CD14-positive monocyte (primary cell): Measurements from ENCODE around the gene CITED1. TPM values are rescaled to one million over a fixed set of nuclear protein-coding genes. Genes with fewer than 3 reads are reported as not detected.

ENCODE experiments used
- DNase-seq, 3 donors: peaks; one replicate each; pipeline ENCODE4 v3.0.0-alpha.2; 2011 to 2022
- H2AFZ ChIP-seq: 2 replicates; pipeline ENCODE4 v1.6.0; 2012; ENCODE audit warnings: mild to moderate bottlenecking, low read depth, low read length, inconsistent platforms; ENCODE audit not compliant: insufficient read depth, poor library complexity, severe bottlenecking
- H3K27ac ChIP-seq, 2 donors: 1 replicate in 1 of 2; 2 replicates in 1 of 2; pipeline ENCODE4 v1.5.1; 2012 to 2013; ENCODE audit warnings: low read length in 2 of 2, control low read depth in 1 of 2, inconsistent platforms in 1 of 2, low read depth in 1 of 2, mild to moderate bottlenecking in 1 of 2
- H3K27me3 ChIP-seq, 2 donors: one replicate each; pipeline versions ENCODE4 v1.6.0 to v1.6.1; 2011 to 2013; ENCODE audit warnings: low read length in 2 of 2; ENCODE audit not compliant: control insufficient read depth in 2 of 2, insufficient read depth in 2 of 2
- H3K36me3 ChIP-seq, 2 donors: replicated peaks in 1 of 2; 1 replicate in 1 of 2; 2 replicates in 1 of 2; pipeline versions ENCODE4 v1.5.1 to v1.6.1; 2012 to 2013; ENCODE audit warnings: low read length in 2 of 2, control low read depth in 1 of 2, inconsistent platforms in 1 of 2, mild to moderate bottlenecking in 1 of 2; ENCODE audit not compliant: insufficient read depth in 2 of 2, control insufficient read depth in 1 of 2
- H3K4me1 ChIP-seq, 2 donors: 1 replicate in 1 of 2; 2 replicates in 1 of 2; pipeline versions ENCODE4 v1.5.1 to v1.6.1; 2012 to 2013; ENCODE audit warnings: low read length in 2 of 2, control low read depth in 1 of 2, inconsistent platforms in 1 of 2, mild to moderate bottlenecking in 1 of 2, moderate library complexity in 1 of 2; ENCODE audit not compliant: insufficient read depth in 2 of 2, control insufficient read depth in 1 of 2
- H3K4me2 ChIP-seq: replicated peaks from 2 replicates; pipeline ENCODE3; 2012; ENCODE audit warnings: low read length, moderate library complexity, mild to moderate bottlenecking; ENCODE audit not compliant: poor library complexity, severe bottlenecking; ENCODE audit errors: extremely low read depth
- H3K4me3 ChIP-seq, 3 experiments: fragments of 200-600 bp in 1 of 3; sonication (generic) in 1 of 3; replicated peaks in 1 of 3; 1 replicate in 2 of 3; 2 replicates in 1 of 3; pipeline ENCODE4 v1.5.1; 2011 to 2013; ENCODE audit warnings: low read length in 3 of 3, mild to moderate bottlenecking in 3 of 3, control low read depth in 2 of 3, low read depth in 2 of 3, inconsistent platforms in 1 of 3, moderate library complexity in 1 of 3
- H3K79me2 ChIP-seq: 2 replicates; pipeline ENCODE4 v1.6.0; 2012; ENCODE audit warnings: mild to moderate bottlenecking, control low read depth, inconsistent platforms, low read length, moderate library complexity; ENCODE audit not compliant: insufficient read depth
- H3K9ac ChIP-seq: 2 replicates; pipeline ENCODE4 v1.6.0; 2017; ENCODE audit warnings: low read length, mild to moderate bottlenecking; ENCODE audit not compliant: insufficient read depth, poor library complexity, severe bottlenecking
- H3K9me3 ChIP-seq, 2 donors: replicated peaks in 1 of 2; 1 replicate in 1 of 2; 2 replicates in 1 of 2; pipeline versions ENCODE4 v1.5.1 to v1.6.1; 2012 to 2013; ENCODE audit warnings: low read length in 2 of 2, control low read depth in 1 of 2; ENCODE audit not compliant: control insufficient read depth in 1 of 2, insufficient read depth in 1 of 2
- H4K20me1 ChIP-seq: 2 replicates; pipeline ENCODE4 v1.6.0; 2012; ENCODE audit warnings: mild to moderate bottlenecking, low read length, control low read depth, moderate library complexity; ENCODE audit not compliant: insufficient read depth
- H3K27ac Mint-ChIP-seq, 7 donors: one replicate each; pipeline ENCODE4 v1.8.0; 2020; ENCODE audit warnings: mild to moderate bottlenecking in 7 of 7, mixed read lengths in 7 of 7, moderate library complexity in 6 of 7, inconsistent platforms in 2 of 7
- H3K27me3 Mint-ChIP-seq, 3 donors: one replicate each; pipeline ENCODE4 v1.8.0; 2021 to 2022; ENCODE audit warnings: low read depth in 3 of 3, mild to moderate bottlenecking in 3 of 3, mixed read lengths in 3 of 3, moderate library complexity in 3 of 3, inconsistent platforms in 1 of 3
- H3K36me3 Mint-ChIP-seq, 2 donors: one replicate each; pipeline ENCODE4 v1.8.0; 2020; ENCODE audit warnings: mixed read lengths in 2 of 2, inconsistent platforms in 1 of 2, mild to moderate bottlenecking in 1 of 2
- H3K4me1 Mint-ChIP-seq: one replicate; pipeline ENCODE4 v1.8.0; 2020; ENCODE audit warnings: mild to moderate bottlenecking, mixed read lengths
- H3K4me3 Mint-ChIP-seq, 2 donors: one replicate each; pipeline ENCODE4 v1.8.0; 2020; ENCODE audit warnings: mild to moderate bottlenecking in 2 of 2, mixed read lengths in 2 of 2, moderate library complexity in 1 of 2
- H3K9me3 Mint-ChIP-seq, 7 donors: one replicate each; pipeline ENCODE4 v1.8.0; 2020 to 2022; ENCODE audit warnings: mixed read lengths in 7 of 7, mild to moderate bottlenecking in 6 of 7, moderate library complexity in 6 of 7, inconsistent platforms in 2 of 7
- WGBS: methylation state at CpG from one replicate; pipeline ENCODE4 v1.1.5; 2013; ENCODE audit warnings: missing lambda C conversion rate; ENCODE audit not compliant: insufficient coverage; 5-methylcytosine and 5-hydroxymethylcytosine counted together
- intact Hi-C, 2 donors: fragments of 100-400 bp; cut with micrococcal nuclease; formaldehyde crosslinking; loops; one replicate each; pipeline versions ENCODE4 v1.15.0 to v1.15.1; 2023
- polyA plus RNA-seq, 3 donors: library from polyadenylated mRNA; depleted of rRNA in 1 of 3; unstranded in 2 of 3; stranded (reverse) in 1 of 3; fragments of 300-500 nt in 2 of 3; fragments of >200 nt in 1 of 3; fragmentation: Illumina TruSeq in 2 of 3; gene quantifications; 1 replicate in 2 of 3; 2 replicates in 1 of 3; pipeline ENCODE4 v1.2.3, GENCODE V29; 2012 to 2021
- TF ChIP-seq, protein P1 (sequence below): fragments of 200-600 bp; IDR thresholded peaks from one replicate; pipeline ENCODE4 v1.8.0; 2022; ENCODE audit warnings: antibody characterized with exemption, mild to moderate bottlenecking

Gene CITED1
- polyA plus RNA-seq, 3 donors = 0.36 TPM; not detected in 2

DNA sequence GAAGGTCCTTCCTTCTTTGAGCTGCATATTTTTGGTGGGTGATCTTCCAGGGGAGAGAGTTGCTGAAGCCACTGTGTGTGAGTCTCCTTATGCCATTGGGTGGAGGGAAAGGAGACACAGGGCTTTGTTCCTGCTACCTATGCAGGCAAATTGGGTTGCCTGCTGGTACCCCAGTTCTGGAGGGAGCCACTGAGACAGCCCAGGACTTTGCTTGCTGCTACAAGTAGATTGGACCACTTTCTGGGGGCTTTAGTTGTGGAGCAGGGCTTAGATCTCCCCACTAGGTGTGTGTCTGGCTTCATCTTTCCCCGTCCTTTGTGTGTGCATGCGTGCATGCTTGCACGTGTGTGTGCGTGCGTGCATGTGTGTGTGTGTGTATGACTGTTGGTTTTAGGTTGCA is 10.0 kb downstream of the CITED1 start:
- Histone ChIP-seq H3K4me1 (no peaks in the 10 kb centered on the region), H3K9ac (no peak overlapping the region), H4K20me1 (no peaks in the 10 kb centered on the region), H3K4me2 (no peak overlapping the region), H3K36me3 (no peaks in the 10 kb centered on the region), H3K79me2 (no peaks in the 10 kb centered on the region), H3K27ac (no peak overlapping the region), H3K9me3 (no peaks in the 10 kb centered on the region), H2AFZ (no peak overlapping the region), H3K4me3 (no peak overlapping the region), H3K27me3 (peaks cover 5 to 10% of the 10 kb centered on the region in 2 donors)
- Mint-ChIP-seq H3K27me3 (peaks cover 18 to 52% (median 24%) of the 10 kb centered on the region in 3 donors), H3K9me3 (peaks cover 0 to 11% (median 2%) of the 10 kb centered on the region in 7 donors), H3K4me1 (no peaks in the 10 kb centered on the region), H3K4me3 (no peak overlapping the region), H3K27ac (no peak overlapping the region), H3K36me3 (no peaks in the 10 kb centered on the region)
- 50% methylated on average over 2 of the region's 5 CpGs for WGBS
- intact Hi-C loops = no loop called here
- TF ChIP-seq, protein P1, sequence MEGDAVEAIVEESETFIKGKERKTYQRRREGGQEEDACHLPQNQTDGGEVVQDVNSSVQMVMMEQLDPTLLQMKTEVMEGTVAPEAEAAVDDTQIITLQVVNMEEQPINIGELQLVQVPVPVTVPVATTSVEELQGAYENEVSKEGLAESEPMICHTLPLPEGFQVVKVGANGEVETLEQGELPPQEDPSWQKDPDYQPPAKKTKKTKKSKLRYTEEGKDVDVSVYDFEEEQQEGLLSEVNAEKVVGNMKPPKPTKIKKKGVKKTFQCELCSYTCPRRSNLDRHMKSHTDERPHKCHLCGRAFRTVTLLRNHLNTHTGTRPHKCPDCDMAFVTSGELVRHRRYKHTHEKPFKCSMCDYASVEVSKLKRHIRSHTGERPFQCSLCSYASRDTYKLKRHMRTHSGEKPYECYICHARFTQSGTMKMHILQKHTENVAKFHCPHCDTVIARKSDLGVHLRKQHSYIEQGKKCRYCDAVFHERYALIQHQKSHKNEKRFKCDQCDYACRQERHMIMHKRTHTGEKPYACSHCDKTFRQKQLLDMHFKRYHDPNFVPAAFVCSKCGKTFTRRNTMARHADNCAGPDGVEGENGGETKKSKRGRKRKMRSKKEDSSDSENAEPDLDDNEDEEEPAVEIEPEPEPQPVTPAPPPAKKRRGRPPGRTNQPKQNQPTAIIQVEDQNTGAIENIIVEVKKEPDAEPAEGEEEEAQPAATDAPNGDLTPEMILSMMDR = no peak
- no peak for DNase-seq

DNA sequence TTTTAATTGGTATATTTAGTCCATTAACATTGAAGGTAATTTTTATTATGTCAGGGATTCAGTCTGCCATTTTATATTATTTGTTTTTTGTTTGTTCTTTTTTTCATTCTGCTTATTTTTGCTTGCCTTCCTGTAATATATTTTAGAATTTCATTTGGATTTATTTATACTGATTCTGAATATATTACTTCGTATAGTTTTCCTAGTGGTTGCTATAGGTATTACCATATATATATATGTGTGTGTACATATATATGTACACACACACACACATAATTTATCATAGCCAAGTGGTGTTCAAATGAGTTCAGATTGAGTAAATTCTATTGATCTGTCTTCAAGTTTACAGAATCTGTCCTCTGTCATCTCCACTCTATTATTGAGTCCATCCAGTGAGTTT is 11.2 kb downstream of the CITED1 start:
- Histone ChIP-seq H3K27me3 (peaks cover 2 to 3% of the 10 kb centered on the region in 2 donors), H3K27ac (no peak overlapping the region), H3K9me3 (no peaks in the 10 kb centered on the region), H2AFZ (no peak overlapping the region), H3K36me3 (no peaks in the 10 kb centered on the region), H3K4me3 (no peak overlapping the region), H3K9ac (no peak overlapping the region), H3K79me2 (no peaks in the 10 kb centered on the region), H4K20me1 (no peaks in the 10 kb centered on the region), H3K4me2 (no peak overlapping the region), H3K4me1 (no peaks in the 10 kb centered on the region)
- H3K27me3 Mint-ChIP-seq = peaks cover 14 to 54% (median 18%) of the 10 kb centered on the region in 3 donors
- TF ChIP-seq, protein P1 = peak; percentile 34
- H3K36me3 Mint-ChIP-seq = no peaks in the 10 kb centered on the region
- H3K9me3 Mint-ChIP-seq = peaks cover 0 to 12% (median 2%) of the 10 kb centered on the region in 7 donors
- H3K4me3 Mint-ChIP-seq = no peak overlapping the region
- DNase-seq = no peak
- intact Hi-C loops = no loop called here
- H3K27ac Mint-ChIP-seq = no peak overlapping the region
- no peaks in the 10 kb centered on the region for H3K4me1 Mint-ChIP-seq
- WGBS = no CpG with 5 or more reads among the region's 1 CpG
